NCI-H2227 treated with DMSO at 0.1 percent for 48 hours (cell line): ENCODE results near the gene KLHL21.
A peak's percentile ranks its signal among the peaks of the same experiment; 100 is the strongest.
"Not testable (repeated sequence)": the region's sequence is repeated elsewhere in the genome, so short reads cannot be mapped to it uniquely, and the experiment has no call there.

ENCODE experiments used
- DNase-seq: peaks from one replicate; lab custom pipeline; 2025; lab: John Stamatoyannopoulos, UW

KLHL21 gene

DNA sequence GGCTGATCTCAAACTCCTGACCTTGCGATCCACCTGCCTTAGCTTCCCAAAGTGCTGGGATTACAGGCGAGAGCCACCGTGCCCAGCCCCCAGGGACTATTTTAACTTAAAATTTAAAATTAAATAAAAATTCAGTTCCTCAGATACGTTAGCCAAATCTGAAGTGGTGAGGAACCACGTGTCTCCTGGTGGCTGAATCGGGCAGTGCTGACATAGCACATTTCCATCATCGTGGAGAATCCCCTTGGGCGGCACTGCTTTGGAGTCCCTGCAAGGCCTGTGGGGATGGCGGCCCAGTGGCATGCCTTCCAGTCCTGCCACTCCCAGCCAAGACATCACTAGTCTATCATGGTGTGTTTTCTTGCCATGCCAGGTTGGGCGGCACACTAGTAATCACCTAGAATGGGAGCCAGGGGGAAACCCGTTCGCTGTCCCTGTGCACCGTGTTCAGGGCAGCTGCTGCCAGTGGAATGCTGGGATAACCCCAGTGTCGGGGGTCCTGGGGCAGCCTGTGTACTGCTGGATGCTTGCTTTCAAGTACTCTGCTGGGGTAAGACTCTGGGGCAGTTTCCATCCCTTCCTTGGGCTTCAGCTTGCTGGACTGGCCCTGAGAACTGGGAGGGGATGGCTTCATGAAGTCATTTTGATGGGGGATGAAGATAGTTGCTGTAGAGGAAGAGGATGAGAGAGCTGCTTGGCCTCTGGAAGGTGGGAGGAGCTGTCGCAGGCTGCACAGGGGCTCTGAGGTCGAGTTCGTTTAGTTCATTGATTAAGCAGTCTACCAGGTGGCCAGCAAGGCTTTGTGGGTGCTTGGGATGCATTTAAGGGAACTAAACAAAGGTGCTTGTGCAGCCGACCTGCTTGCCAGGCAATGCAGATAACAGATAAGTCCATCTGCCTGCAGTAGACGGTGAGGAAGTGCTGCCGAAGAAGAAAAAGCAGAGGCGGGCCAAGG lies 18.3 kb downstream of the KLHL21 start:
- no peak for DNase-seq

- no peak for DNase-seq
Observed at GRCh38 chr1:6582370-6582769, 20.3 kb downstream of the KLHL21 start.

DNA sequence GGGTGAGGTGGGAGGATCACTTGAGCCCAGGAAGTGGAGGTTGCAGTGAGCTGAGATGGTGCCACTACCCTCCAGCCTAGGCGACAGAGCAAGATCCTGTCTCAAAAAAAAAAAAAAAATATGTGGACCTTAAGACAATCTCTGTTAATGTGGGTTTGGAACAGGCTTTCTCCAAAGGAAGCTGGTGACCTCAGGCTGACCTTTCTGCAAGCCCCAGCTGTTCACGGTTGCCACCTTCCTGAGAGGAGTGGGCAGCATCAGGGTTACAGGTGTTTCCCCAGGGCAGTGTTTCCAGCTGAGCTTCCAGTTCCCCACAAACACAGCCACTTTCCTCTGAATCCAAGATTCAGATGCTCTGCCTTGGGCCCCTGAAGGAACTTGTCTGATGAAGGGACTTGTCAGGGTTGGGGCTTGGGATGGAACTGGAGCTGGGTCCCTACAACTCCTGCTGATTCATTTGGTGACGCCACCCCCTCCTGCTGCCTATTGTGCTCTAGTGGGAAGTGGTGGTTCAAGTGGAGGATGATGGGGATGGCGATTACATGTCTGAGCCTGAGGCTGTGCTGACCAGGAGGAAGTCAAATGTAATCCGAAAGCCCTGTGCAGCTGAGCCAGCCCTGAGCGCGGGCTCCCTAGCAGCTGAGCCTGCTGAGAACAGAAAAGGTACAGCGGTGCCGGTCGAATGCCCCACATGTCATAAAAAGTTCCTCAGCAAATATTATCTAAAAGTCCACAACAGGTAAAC lies 20.9 kb downstream of the KLHL21 start:
- peak; percentile 12 for DNase-seq

- DNase-seq, result no peak
Observed at GRCh38 chr1:6580593-6581409, 21.9 kb downstream of the KLHL21 start.

GRCh38 chr1:6580119-6580592 lies 22.5 kb downstream of the KLHL21 start:
- DNase-seq, result no peak

DNA sequence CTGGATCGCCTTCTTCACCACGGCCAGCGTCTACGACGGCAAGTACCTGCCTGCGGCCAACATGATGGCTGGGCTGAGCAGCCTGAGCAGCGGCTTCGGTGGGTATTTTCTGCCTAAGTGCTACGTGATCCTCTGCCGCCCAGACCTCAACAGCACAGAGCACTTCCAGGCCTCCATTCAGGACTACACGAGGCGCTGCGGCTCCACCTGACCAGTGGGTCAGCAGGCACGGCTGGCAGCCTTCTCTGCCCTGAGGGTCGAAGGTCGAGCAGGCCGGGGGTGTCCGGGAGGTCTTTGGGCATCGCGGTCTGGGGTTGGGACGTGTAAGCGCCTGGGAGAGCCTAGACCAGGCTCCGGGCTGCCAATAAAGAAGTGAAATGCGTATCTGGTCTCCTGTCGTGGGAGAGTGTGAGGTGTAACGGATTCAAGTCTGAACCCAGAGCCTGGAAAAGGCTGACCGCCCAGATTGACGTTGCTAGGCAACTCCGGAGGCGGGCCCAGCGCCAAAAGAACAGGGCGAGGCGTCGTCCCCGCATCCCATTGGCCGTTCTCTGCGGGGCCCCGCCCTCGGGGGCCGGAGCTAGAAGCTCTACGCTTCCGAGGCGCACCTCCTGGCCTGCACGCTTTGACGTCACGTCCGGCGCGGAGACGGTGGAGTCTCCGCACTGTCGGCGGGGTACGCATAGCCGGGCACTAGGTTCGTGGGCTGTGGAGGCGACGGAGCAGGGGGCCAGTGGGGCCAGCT lies 23.1 kb downstream of the KLHL21 start, which contains the start of gene ZBTB48:
ZBTB48 (plus strand) TSS at position 621 of the 745 bp plus-strand sequence. CDS start 616 bp downstream, outside the sequence.
- DNase-seq, result peak; percentile 96

- DNase-seq, result no peak
Observed at GRCh38 chr1:6578624-6579373, 23.9 kb downstream of the KLHL21 start.

DNA sequence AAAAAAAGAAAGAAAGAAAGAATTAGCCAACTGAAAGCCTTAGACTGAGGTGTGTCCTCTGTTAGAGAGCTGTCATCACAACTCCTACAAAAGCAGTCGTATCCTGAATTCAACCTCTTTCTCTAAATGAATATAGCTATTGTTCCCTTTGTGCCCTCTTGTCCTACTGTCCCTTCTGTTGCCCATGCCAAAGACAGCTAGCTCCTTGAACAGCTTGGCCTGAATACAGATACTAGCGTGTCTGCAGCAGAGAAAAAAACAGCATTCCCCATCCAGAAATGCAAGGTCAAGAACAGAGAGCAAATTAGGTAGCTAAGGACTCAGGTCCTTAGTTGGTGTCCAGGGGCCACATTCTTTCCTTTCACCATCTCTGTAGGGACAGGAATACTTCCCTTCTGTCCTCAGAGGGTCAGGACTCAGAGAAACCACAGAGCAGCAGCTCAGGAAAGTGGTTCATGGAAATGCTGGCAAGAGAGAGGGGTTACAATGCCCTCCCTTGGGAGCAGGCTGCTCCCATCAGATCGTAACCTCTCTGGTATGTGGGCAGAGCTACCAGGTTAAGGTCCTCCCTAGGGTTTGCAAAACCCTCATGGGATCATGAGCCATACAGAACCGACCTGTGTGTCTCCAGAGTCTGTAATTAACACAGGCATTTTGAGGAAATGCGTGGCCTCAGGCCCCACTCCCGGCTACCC lies 24.7 kb downstream of the KLHL21 start:
- no peak for DNase-seq

- DNase-seq, result no peak
Observed at GRCh38 chr1:6574818-6575217, 27.9 kb downstream of the KLHL21 start.

DNA sequence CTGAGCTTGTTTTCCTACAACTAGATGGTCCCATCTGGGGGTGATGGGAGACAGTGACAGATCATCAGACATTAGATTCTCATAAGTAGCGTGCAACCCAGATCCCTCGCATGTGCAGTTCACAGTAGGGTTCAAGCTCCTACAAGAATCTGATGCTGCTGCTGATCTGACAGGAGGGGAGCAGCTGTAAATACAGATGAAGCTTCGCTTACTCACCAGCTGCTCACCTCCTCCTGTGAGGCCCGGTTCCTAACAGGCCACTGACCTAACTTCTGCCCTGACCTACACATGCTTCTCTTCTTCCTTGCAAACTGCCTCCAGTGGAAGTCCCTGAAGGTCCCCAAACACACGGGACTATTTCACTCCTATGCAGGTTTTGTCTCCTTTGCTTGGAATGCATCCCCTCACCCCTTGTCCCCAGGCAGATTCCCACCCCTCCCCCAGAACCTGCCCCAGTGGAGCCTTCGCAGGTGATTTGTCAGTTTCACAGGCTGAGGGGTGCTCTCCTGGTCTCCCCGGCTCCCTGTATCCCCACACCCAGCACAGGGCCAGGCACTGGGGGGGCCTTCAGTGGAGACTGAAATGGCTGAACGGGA lies 28.5 kb downstream of the KLHL21 start:
- no peak for DNase-seq

- no peak for DNase-seq
Observed at GRCh38 chr1:6572653-6573383, 29.9 kb downstream of the KLHL21 start.

DNA sequence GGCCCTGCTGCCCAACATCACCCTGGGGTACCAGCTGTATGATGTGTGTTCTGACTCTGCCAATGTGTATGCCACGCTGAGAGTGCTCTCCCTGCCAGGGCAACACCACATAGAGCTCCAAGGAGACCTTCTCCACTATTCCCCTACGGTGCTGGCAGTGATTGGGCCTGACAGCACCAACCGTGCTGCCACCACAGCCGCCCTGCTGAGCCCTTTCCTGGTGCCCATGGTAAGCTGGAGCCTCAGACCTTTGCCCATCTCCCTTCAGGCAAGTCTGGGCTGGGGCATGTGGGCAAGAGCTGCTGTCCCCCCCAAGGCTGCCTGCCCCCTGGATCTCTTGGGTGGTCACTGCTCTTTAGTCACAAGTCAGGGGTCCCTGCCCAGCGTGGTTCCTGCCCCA lies 31.7 kb downstream of the KLHL21 start:
- no peak for DNase-seq

DNA sequence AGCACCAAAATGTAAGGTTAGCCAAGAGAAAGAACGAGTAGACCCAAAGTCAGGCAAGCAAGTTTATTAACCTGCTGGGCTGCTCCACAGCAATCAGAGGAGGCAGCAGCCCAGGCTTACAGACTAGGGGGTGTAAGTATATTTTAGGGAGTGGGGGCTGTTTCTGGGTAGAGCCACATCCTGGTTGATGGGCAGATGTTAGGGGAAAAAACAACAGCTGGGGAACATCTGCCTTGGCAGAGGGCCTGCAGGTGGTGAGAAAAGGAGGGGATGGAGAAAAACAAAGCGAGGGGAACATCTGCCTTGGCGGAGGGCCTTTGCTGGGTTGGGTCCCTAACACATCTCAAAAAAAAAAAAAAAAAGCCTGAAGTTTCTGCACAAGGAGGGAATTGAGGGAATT lies 32.6 kb downstream of the KLHL21 start:
- no peak for DNase-seq

- no peak for DNase-seq
Observed at GRCh38 chr1:6569033-6569432, 33.6 kb downstream of the KLHL21 start.

DNA sequence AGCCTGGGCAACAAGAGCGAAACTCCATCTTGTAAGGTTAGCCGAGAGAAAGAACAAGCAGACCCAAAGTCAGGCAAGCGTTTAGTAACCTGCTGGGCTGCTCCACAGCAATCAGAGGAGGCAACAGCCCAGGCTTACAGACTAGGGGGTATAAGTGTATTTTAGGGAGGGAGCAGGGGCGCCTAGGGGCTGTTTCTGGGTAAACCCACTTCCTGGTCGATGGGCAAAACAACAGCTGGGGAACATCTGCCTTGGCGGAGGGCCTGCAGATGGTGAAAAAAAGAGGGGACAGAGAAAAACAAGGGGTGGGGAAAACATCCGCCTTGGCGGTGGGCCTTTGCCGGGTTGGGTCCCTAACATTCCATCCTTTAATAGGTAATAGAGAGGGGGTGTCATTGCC lies 42.4 kb downstream of the KLHL21 start:
- no peak for DNase-seq

DNA sequence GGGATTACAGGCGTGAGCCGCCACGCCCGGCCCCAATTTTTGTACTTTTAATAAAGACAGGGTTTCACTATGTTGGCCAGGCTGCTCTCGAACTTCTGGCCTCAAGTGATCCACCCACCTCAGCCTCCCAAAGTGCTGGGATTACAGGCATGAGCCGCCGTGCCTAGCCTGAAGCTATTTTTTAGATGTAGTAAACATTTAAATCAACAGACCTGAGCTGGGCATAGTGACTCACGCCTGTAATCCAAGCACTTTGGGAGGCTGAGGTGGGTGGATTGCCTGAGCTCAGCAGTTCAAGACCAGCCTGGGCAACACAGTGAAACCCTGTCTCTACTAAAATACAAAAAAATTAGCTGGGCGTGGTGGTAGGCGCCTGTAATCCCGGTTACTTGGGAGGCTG lies 43.5 kb downstream of the KLHL21 start:
- not testable (repeated sequence) for DNase-seq

DNA sequence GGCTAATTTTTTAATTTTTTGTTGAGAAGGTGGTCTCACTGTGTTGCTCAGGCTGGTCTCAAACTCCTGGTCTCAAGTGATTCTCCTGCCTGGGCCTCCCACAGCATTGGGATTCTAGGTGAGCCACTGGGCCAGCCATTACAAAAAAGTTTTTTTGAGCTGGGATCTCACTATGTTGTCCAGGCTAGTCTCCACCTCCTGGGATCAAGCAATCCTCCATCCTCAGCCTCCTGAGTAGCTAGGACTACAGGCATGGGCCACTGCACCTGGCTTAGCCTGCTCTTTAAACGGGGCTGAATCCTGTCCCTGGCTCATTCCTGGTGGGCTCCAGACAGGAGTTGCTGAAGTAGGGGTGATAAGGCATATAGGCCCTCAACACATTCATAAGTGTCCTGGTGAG lies 45.1 kb downstream of the KLHL21 start:
- DNase-seq, result no peak

DNA sequence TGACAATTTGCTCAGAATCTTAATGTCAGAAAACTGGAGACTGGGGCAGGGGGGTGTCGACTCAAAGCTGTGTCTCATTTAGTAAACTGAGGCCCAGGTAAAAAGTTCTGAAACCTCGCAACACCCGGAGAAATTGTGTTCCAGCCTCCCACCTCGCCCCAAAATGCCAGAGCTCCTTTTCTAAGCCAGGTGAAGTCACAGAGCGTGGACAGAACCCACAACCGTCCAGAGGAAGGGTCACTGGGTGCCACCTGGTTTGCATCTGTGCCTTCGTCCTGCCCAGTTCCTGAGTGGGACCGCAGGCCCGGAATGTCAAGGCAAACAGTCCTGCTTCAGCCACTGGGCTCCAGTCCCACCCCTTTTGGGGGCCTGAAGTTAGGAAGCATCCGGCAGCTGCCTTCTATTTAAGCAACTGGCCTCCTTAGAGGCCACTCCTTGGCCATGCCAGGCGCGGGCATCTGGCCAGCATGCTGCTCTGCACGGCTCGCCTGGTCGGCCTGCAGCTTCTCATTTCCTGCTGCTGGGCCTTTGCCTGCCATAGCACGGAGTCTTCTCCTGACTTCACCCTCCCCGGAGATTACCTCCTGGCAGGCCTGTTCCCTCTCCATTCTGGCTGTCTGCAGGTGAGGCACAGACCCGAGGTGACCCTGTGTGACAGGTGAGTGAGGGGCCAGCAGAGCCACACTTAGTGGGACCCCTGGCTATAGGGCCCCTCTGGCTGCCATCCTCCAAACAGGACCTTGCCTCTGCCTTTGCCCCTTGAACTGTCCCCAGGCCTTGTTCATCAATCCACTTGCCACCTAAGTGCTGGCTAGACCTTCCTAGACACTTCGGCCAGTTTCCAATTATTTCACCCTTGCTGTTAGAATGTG lies 47.5 kb downstream of the KLHL21 start, which contains the start of gene TAS1R1:
TAS1R1 (plus strand) TSS at position 401 of the 872 bp plus-strand sequence; CDS start at position 468, 67 bp downstream.
- DNase-seq, result no peak
